ENCODE data around the gene RESF1.

Gene RESF1

GRCh38 chr12:31929027-31929526 is 30.1 kb upstream of the RESF1 start:
- H3K4me1 ChIP-seq (ENCODE audit: control insufficient read depth, insufficient read depth, low read length): no peaks in the 10 kb centered on the region
- no peak overlapping the region for H3K4me3 ChIP-seq (ENCODE audit: low read depth, low read length)
- no peaks in the 10 kb centered on the region for H3K9me3 ChIP-seq (ENCODE audit: control insufficient read depth, insufficient read depth, low read depth, low read length)
- CTCF ChIA-PET: no interaction called here
- no peak for TF ChIP-seq KLF9 (tag by site-specific recombination; IDR thresholded peaks at IDR 0.05; ENCODE audit: low read depth)
- TF ChIP-seq ZNF747 (tag by site-specific recombination; IDR thresholded peaks at IDR 0.05): no peak
- TF ChIP-seq ZNF214 (tag by site-specific recombination; IDR thresholded peaks at IDR 0.05; ENCODE audit: borderline replicate concordance): no peak
- no peak for TF ChIP-seq SP2 (tag by site-specific recombination; IDR thresholded peaks at IDR 0.05)
- no peak for TF ChIP-seq MEIS1 (CRISPR knock-in tag; IDR thresholded peaks at IDR 0.05; ENCODE audit: borderline replicate concordance)
- no peak for TF ChIP-seq ZNF146 (tag by site-specific recombination; IDR thresholded peaks at IDR 0.05)
- no peak for TF ChIP-seq KLF17 (tag by site-specific recombination; IDR thresholded peaks at IDR 0.05)
- no peak for TF ChIP-seq ZNF791 (tag by site-specific recombination; IDR thresholded peaks at IDR 0.05)
- no peak for TF ChIP-seq ZNF677 (tag by site-specific recombination; IDR thresholded peaks at IDR 0.05)
- TF ChIP-seq IKZF3 (tag by site-specific recombination; IDR thresholded peaks at IDR 0.05): no peak
- TF ChIP-seq ZNF670 (tag by site-specific recombination; IDR thresholded peaks at IDR 0.05; ENCODE audit: low read depth): no peak
- TF ChIP-seq ZNF521 (tag by site-specific recombination; IDR thresholded peaks at IDR 0.05): no peak
- no peak for TF ChIP-seq KLF10 (tag by site-specific recombination; IDR thresholded peaks at IDR 0.05)
- TF ChIP-seq ZBTB21 (tag by site-specific recombination; IDR thresholded peaks at IDR 0.05): no peak
- TF ChIP-seq ZNF664 (tag by site-specific recombination; IDR thresholded peaks at IDR 0.05): no peak
- no peak for TF ChIP-seq REPIN1 (tag by site-specific recombination; IDR thresholded peaks at IDR 0.05; ENCODE audit: low read depth)
- no peak for TF ChIP-seq BCL6B (tag by site-specific recombination; IDR thresholded peaks at IDR 0.05)
- TF ChIP-seq ZNF501 (tag by site-specific recombination; IDR thresholded peaks at IDR 0.05): no peak
- TF ChIP-seq ZNF426 (tag by site-specific recombination; IDR thresholded peaks at IDR 0.05): no peak
- H3K27ac ChIP-seq (ENCODE audit: extremely low read depth, low read depth, low read length): no peak overlapping the region
- no peaks in the 10 kb centered on the region for H3K36me3 ChIP-seq (ENCODE audit: control insufficient read depth in 2 of 2, insufficient read depth in 1 of 2, low read length in 2 of 2)
- POLR2A ChIA-PET: no interaction called here

GRCh38 chr12:31931796-31932715 is 27.2 kb upstream of the RESF1 start:
- no peaks in the 10 kb centered on the region for H3K9me3 ChIP-seq (ENCODE audit: control insufficient read depth, insufficient read depth, low read depth, low read length)
- no peaks in the 10 kb centered on the region for H3K4me1 ChIP-seq (ENCODE audit: control insufficient read depth, insufficient read depth, low read length)
- POLR2A ChIA-PET: no interaction called here
- no peak overlapping the region for H3K4me3 ChIP-seq (ENCODE audit: low read depth, low read length)
- H3K36me3 ChIP-seq (ENCODE audit: control insufficient read depth in 2 of 2, insufficient read depth in 1 of 2, low read length in 2 of 2): no peaks in the 10 kb centered on the region
- no peak overlapping the region for H3K27ac ChIP-seq (ENCODE audit: extremely low read depth, low read depth, low read length)
- CTCF ChIA-PET: interaction anchor here (0.6 kb wide), 1 partner anchor 105 kb away, joined by 3 read pairs; no protein-coding TSS in a partner anchor
- TF ChIP-seq ZNF501 (tag by site-specific recombination; IDR thresholded peaks at IDR 0.05) (no peak), OVOL3 (tag by site-specific recombination; IDR thresholded peaks at IDR 0.05) (no peak), ATF2 (tag by site-specific recombination; IDR thresholded peaks at IDR 0.05; ENCODE audit: low read depth) (no peak), ZNF701 (tag by site-specific recombination; IDR thresholded peaks at IDR 0.05) (no peak), ZNF18 (tag by site-specific recombination; IDR thresholded peaks at IDR 0.05) (no peak), ZNF664 (tag by site-specific recombination; IDR thresholded peaks at IDR 0.05) (no peak), ZNF426 (tag by site-specific recombination; IDR thresholded peaks at IDR 0.05) (no peak), ZNF558 (tag by site-specific recombination; IDR thresholded peaks at IDR 0.05) (no peak), ZNF843 (tag by site-specific recombination; IDR thresholded peaks at IDR 0.05) (no peak), ZNF175 (tag by site-specific recombination; IDR thresholded peaks at IDR 0.05) (no peak), ZNF449 (tag by site-specific recombination; IDR thresholded peaks at IDR 0.05) (no peak)

Measured in HEK293 (cell line).